Mucosa of stomach (tissue), 1 donor: ENCODE measurements around the gene PRKN.

Experiments used
- H3K27me3 ChIP-seq: one replicate; pipeline ENCODE4 v1.7.0; 2013; ENCODE audit warnings: mild to moderate bottlenecking, low read length; ENCODE audit not compliant: control insufficient read depth, insufficient read depth
- H3K36me3 ChIP-seq: one replicate; pipeline ENCODE4 v1.7.0; 2013; ENCODE audit warnings: low read length; ENCODE audit not compliant: control insufficient read depth, insufficient read depth
- H3K4me1 ChIP-seq: one replicate; pipeline ENCODE4 v1.7.0; 2013; ENCODE audit warnings: mild to moderate bottlenecking, low read length; ENCODE audit not compliant: control insufficient read depth, insufficient read depth
- H3K4me3 ChIP-seq: one replicate; pipeline ENCODE4 v1.7.0; 2013; ENCODE audit warnings: low read length
- H3K9ac ChIP-seq: one replicate; pipeline ENCODE4 v1.7.0; 2013; ENCODE audit warnings: mild to moderate bottlenecking, low read length, moderate library complexity
- H3K9me3 ChIP-seq: one replicate; pipeline ENCODE4 v1.7.0; 2013; ENCODE audit warnings: mild to moderate bottlenecking, low read length, moderate library complexity; ENCODE audit not compliant: control insufficient read depth
- donor health status: Pancreatic carcinoma.

Gene PRKN

GRCh38 chr6:162671580-162672165, 55.9 kb downstream of the PRKN start:
- Histone ChIP-seq H3K9me3 (no peaks in the 10 kb centered on the region), H3K36me3 (no peaks in the 10 kb centered on the region), H3K4me1 (no peaks in the 10 kb centered on the region), H3K27me3 (no peaks in the 10 kb centered on the region), H3K9ac (no peak overlapping the region), H3K4me3 (no peak overlapping the region)

- H3K4me1 ChIP-seq: no peaks in the 10 kb centered on the region
- H3K27me3 ChIP-seq: no peaks in the 10 kb centered on the region
- H3K36me3 ChIP-seq: no peaks in the 10 kb centered on the region
- H3K9ac ChIP-seq: no peak overlapping the region
- no peak overlapping the region for H3K4me3 ChIP-seq
- H3K9me3 ChIP-seq: no peaks in the 10 kb centered on the region
These were observed 57.2 kb downstream of the PRKN start for GRCh38 chr6:162670345-162670744.

GRCh38 chr6:162666246-162666645, 61.3 kb downstream of the PRKN start:
- Histone ChIP-seq H3K9me3 (no peaks in the 10 kb centered on the region), H3K4me1 (no peaks in the 10 kb centered on the region), H3K9ac (no peak overlapping the region), H3K4me3 (no peak overlapping the region), H3K36me3 (no peaks in the 10 kb centered on the region), H3K27me3 (no peaks in the 10 kb centered on the region)

GRCh38 chr6:162653808-162654207, 73.8 kb downstream of the PRKN start:
- Histone ChIP-seq H3K9me3 (no peaks in the 10 kb centered on the region), H3K4me3 (no peak overlapping the region), H3K9ac (no peak overlapping the region), H3K27me3 (no peaks in the 10 kb centered on the region), H3K36me3 (no peaks in the 10 kb centered on the region), H3K4me1 (no peaks in the 10 kb centered on the region)

GRCh38 chr6:162651505-162651904, 76.1 kb downstream of the PRKN start:
- Histone ChIP-seq H3K36me3 (no peaks in the 10 kb centered on the region), H3K9ac (no peak overlapping the region), H3K4me1 (no peaks in the 10 kb centered on the region), H3K4me3 (no peak overlapping the region), H3K9me3 (no peaks in the 10 kb centered on the region), H3K27me3 (no peaks in the 10 kb centered on the region)

- Histone ChIP-seq H3K36me3 (no peaks in the 10 kb centered on the region), H3K9me3 (no peaks in the 10 kb centered on the region), H3K27me3 (no peaks in the 10 kb centered on the region), H3K4me3 (no peak overlapping the region), H3K9ac (no peak overlapping the region), H3K4me1 (no peaks in the 10 kb centered on the region)
These were observed 78.3 kb downstream of the PRKN start for GRCh38 chr6:162649271-162649670.

- no peaks in the 10 kb centered on the region for H3K27me3 ChIP-seq
- no peak overlapping the region for H3K9ac ChIP-seq
- H3K4me3 ChIP-seq: no peak overlapping the region
- no peaks in the 10 kb centered on the region for H3K9me3 ChIP-seq
- no peaks in the 10 kb centered on the region for H3K36me3 ChIP-seq
- H3K4me1 ChIP-seq: no peaks in the 10 kb centered on the region
These were observed 83.4 kb downstream of the PRKN start for GRCh38 chr6:162644153-162644552.

GRCh38 chr6:162640756-162641155, 86.8 kb downstream of the PRKN start:
- H3K36me3 ChIP-seq: no peaks in the 10 kb centered on the region
- no peaks in the 10 kb centered on the region for H3K4me1 ChIP-seq
- no peak overlapping the region for H3K4me3 ChIP-seq
- H3K9ac ChIP-seq: no peak overlapping the region
- H3K9me3 ChIP-seq: no peaks in the 10 kb centered on the region
- H3K27me3 ChIP-seq: no peaks in the 10 kb centered on the region

GRCh38 chr6:162639951-162640350, 87.6 kb downstream of the PRKN start:
- Histone ChIP-seq H3K9ac (no peak overlapping the region), H3K9me3 (no peaks in the 10 kb centered on the region), H3K4me1 (no peaks in the 10 kb centered on the region), H3K36me3 (no peaks in the 10 kb centered on the region), H3K4me3 (no peak overlapping the region), H3K27me3 (no peaks in the 10 kb centered on the region)

- H3K27me3 ChIP-seq: no peaks in the 10 kb centered on the region
These were observed 88.5 kb downstream of the PRKN start for GRCh38 chr6:162638931-162639574.

GRCh38 chr6:162637317-162637716, 90.2 kb downstream of the PRKN start:
- H3K27me3 ChIP-seq: no peaks in the 10 kb centered on the region
- no peak overlapping the region for H3K9ac ChIP-seq
- H3K36me3 ChIP-seq: no peaks in the 10 kb centered on the region
- H3K4me3 ChIP-seq: no peak overlapping the region
- H3K9me3 ChIP-seq: no peaks in the 10 kb centered on the region
- no peaks in the 10 kb centered on the region for H3K4me1 ChIP-seq

More at GRCh38 chr6:162638931-162639574, 88.5 kb downstream of the PRKN start:
- H3K9me3 ChIP-seq: no peaks in the 10 kb centered on the region
- no peaks in the 10 kb centered on the region for H3K4me1 ChIP-seq
- no peak overlapping the region for H3K4me3 ChIP-seq
- H3K36me3 ChIP-seq: no peaks in the 10 kb centered on the region
- H3K9ac ChIP-seq: no peak overlapping the region

- Histone ChIP-seq H3K9me3 (no peaks in the 10 kb centered on the region), H3K36me3 (no peaks in the 10 kb centered on the region), H3K27me3 (no peaks in the 10 kb centered on the region), H3K4me1 (no peaks in the 10 kb centered on the region), H3K9ac (no peak overlapping the region), H3K4me3 (no peak overlapping the region)
These were observed 91.4 kb downstream of the PRKN start for GRCh38 chr6:162636167-162636566.
